CD4-positive, alpha-beta T cell treated with Interleukin-6 for 4 hours (primary cell): Measurements from ENCODE around the gene LUZP2.

Source experiments
- DNase-seq: peaks from one replicate; pipeline ENCODE4 v3.0.0-alpha.2; 2020; ENCODE audit warnings: mixed read lengths

LUZP2 gene

DNA sequence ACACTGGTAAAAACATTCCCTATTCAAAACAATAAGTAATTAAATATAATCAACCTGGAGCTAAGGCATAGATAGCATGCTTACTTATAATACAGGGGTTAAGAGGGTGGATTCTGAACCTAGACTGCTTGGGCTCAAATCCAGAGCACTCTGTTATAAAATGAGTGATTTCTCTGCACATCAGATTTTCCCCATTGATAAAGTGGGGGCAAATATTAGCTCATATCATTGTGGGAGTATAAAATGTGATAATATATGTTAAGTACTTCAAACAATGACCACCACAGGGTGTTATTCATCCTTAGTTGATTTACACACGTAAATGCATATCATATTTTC, 139.4 kb downstream of the LUZP2 start:
- no peak for DNase-seq

DNA sequence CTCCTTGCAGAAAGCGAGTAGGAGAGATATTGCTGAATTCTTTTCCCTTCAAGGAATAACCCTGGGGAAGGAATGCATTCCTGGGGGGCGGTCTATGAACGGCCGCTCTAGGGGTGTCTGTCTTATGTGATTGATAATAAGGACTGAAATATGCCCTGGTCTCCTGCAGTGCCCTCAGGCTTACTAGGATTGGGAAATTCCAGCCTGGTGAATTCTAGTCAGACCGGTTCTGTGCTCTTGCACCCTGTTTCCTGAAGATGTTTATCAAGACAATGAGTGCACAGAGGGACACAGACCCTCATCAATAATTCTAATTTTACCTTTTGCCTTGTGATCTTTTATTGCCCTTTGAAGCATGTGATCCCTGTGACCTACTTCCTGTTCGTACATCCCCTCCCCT, 140.7 kb downstream of the LUZP2 start:
- DNase-seq: no peak

- no peak for DNase-seq
These were observed 145.8 kb downstream of the LUZP2 start for GRCh38 chr11:24642648-24643047.

- DNase-seq: no peak
These were observed 148.7 kb downstream of the LUZP2 start for GRCh38 chr11:24645563-24645962.

DNA sequence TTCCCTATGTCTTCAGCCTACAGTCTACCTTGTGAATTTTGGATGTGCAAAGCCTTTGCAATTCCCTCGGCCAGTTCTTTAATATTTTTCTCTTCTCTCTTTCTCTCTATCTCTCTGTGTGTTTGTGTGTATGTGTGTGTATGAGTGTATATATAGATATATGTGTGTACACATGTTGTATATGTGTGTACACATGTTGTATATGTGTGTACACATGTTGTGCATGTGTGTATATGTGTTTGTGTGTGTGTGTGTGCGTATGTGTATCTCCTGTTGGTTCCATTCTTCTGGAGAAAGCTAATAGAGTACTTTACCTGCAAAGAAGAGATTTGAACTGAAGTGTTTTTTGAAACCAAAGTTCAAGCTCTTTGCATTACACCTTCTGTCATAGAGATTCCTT, 155.0 kb downstream of the LUZP2 start:
- DNase-seq: no peak

GRCh38 chr11:24653901-24654300, 157.0 kb downstream of the LUZP2 start:
- DNase-seq: no peak

DNA sequence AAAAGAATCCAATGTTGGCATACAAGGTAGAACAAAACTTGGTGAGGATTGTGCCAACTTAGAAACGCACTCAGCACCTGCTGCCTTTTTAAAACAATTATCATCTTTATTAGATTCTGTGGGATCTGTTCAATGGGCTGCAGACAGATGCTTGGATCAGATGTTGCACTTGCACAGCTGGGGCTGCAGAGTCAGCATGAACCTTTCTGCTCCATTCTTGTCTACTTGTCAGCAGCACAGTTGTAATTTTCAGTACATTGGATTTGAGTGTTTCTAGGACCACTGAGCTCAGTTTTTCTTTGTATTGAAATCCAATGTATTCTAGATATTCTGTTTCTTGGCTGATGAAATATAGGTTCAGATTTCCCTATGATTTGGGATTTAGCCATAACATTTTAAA, 164.5 kb downstream of the LUZP2 start:
- DNase-seq: no peak

DNA sequence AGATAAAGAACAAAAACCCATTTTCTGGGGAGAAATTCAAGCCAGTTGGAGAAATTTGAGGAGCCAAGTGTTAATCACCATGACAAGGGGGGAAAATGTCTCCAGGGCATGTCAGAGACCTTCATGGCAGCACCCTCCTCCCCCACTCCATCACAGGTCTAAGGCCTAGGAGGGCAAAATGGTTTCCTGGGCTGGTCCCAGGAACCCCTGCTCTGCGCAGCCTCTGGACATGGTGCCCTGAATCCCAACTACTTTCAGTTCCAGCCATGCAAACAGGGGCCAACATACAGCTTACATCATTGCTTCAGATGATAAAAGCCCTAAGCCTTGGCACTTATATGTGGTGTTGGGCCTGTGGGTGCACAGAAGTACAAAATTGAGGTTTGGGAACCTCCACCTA, 167.5 kb downstream of the LUZP2 start:
- no peak for DNase-seq

- DNase-seq: no peak
These were observed 170.6 kb downstream of the LUZP2 start for GRCh38 chr11:24667353-24667968.

DNA sequence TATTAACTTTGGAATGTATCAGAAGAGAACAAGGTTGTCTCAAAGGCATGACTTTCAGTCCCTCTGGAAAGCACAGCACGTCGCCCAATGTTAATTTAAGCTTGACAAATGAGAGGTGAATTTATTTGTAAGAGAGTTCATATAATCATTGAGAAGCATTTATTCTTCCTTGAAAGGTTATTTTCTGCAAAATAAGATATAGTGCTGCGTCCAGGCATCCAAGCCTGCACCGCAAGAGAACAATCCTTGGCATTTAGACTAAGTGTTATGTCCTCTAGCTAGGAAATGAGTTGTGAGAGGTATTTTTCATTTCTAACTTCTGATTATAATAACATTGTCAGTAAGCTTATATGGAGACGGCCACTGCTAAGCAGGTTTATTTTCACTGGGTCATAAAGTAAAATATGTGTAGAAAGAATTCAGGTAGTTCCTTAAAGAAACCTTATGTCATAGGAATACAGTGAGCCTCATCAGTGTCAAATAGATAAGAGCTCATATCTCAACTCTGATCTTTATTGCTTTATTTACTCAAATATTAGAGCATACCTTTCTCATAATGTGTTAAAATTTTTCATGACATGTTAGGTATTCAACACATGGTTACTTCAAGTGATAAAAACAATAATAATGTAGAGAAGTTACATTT, 182.0 kb downstream of the LUZP2 start:
- no peak for DNase-seq

DNA sequence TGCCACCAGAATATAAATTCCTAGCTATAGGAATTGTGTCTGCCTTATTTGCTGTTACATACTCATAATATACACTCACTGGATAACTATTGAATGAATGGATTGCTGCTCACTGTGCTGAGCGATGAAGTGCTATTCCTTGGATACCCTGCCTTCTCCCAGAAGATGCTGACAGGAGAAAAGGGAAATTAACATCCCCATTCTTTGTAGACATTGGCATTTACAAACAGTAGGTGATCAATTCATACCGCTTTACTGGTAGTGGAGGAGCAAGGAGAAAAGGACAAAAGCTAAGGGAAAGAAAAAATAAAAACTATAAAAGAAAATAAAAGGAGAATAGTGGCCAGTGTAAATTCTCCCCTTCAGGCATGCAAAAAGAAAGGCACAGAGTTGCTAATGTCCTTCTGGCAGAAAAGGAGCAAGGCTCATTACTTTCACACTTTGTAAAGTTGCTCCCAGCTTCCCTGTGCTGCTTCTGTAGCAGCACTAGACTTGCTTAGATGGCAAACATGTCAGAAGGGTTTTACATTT, 183.0 kb downstream of the LUZP2 start:
- no peak for DNase-seq

DNA sequence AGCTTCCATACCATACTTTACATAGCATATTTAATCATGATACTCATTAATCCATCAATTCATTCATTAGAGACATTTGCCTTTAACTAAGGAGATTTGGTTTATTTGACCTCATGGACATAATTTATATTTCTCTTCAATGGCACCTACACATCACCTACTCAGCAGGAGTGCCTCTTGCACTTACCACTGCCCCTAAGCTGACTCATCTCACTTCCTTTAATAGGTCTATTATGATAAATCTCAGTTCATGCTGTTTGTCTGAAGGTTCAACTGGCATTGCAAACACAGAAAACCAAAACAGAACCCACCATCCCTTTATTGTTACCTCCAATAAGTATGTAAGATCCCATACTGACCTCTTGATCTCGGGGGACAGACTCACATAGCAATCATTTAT, 186.7 kb downstream of the LUZP2 start:
- DNase-seq: no peak

GRCh38 chr11:24685821-24686220, 189.0 kb downstream of the LUZP2 start:
- DNase-seq: no peak

GRCh38 chr11:24687531-24688147, 190.8 kb downstream of the LUZP2 start:
- DNase-seq: no peak

GRCh38 chr11:24688981-24689380, 192.1 kb downstream of the LUZP2 start:
- DNase-seq: no peak

GRCh38 chr11:24697522-24698111, 200.8 kb downstream of the LUZP2 start:
- no peak for DNase-seq

DNA sequence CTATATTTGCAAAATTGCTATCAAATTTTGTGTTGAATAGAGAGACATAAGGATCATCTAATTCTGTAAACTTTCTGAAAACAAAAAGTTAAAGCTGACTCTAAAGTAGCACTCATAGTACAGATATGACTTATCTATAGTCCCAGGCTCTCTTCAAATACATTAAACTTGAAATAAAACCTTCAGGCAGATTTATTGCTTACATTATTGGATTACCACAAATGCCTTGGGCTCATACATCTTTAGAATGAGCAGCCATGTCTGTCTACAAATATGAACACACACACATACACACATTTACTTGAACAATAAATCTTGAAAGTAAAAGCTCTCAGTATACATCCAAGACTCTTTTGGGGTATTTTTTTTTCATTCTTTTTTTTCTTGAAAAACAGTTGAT, 207.9 kb downstream of the LUZP2 start:
- DNase-seq: no peak

DNA sequence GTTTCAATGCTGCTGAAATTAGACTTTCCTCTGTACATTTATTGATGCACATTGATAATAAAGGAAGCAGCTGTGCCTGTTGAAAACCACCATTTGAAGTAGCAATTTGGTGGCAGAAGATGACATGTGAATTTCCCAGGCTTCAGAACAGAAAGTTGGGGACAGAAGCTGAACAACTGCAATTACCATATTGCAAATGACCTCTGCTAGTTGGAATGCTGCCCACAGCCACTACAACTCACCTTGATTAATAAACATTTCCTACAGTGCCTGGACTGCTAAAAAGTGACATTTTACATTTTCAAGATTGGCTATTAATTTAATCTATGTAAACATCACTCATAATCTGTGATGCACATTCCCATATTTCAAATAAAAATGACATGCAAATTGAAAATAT, 208.6 kb downstream of the LUZP2 start:
- DNase-seq: no peak

GRCh38 chr11:24708616-24709015, 211.8 kb downstream of the LUZP2 start:
- DNase-seq: no peak

DNA sequence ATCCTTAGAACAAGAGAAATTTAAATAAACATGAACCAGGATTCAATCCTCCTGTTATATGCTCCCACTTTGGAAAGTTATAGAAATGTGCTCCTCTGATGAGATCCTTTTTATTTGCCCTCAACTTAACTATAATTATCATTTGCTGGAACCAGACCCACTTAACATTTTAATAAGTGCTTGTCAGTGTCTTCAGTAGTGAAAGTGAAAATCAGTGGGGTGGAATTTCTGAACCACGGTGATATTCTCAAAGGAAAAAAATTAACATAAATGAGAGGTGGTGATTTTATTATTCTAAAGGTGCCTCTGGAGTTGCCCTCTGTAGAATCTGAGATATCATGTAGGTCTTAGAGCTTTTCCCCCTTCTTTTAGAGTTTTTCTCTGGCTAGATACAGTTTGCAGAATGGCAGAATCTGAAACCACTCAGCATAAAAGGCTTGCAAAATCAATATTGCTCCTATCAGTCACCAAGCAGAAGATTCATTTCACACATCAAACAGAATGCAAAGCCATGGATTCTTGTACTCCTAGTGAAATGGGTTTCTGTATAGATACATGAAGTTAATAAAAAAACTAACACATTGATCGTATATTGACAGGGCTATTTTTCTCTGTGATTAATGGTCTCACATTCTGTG, 213.2 kb downstream of the LUZP2 start:
- DNase-seq: no peak

DNA sequence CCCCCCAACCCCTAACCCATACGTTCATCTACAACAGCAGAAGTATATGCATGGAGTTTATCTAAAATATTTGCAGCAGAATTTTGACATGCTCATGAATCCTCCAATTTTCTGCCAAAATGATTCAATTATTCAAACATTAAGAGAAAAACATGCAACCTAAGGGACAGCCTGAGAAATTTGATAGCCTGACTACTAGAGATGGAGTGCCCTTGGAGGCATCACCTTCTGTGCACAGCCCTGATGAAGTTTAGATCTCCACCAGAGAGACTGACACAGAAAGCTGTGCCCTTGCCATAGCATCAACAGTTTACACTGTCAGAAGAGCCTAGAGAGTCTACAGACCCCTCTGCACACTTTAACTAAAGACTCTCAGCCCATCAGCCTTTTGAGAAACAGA, 217.7 kb downstream of the LUZP2 start:
- no peak for DNase-seq

- no peak for DNase-seq
These were observed 219.6 kb downstream of the LUZP2 start for GRCh38 chr11:24716403-24716802.

GRCh38 chr11:24723231-24723630, 226.4 kb downstream of the LUZP2 start:
- DNase-seq: no peak

- DNase-seq: no peak
These were observed 234.7 kb downstream of the LUZP2 start for GRCh38 chr11:24731554-24731953.
